Measurements from ENCODE around the gene C2orf42.
"Not testable (repeated sequence)": the region's sequence is repeated elsewhere in the genome, so short reads cannot be mapped to it uniquely, and the experiment has no call there.

C2orf42 gene

GRCh38 chr2:70190418-70191243, at the start of gene C2orf42:
TSS of gene C2orf42 (minus strand) at chr2:70191019. CDS start at chr2:70181985, 9,034 bp downstream.
- DNase-seq, result peak; percentile 95

GRCh38 chr2:70240599-70240998, 49.8 kb upstream of the C2orf42 start:
- DNase-seq, result no peak

- DNase-seq, result no peak
These were observed 43.1 kb upstream of the C2orf42 start for GRCh38 chr2:70233926-70234325.

GRCh38 chr2:70226781-70227180, 36.0 kb upstream of the C2orf42 start:
- DNase-seq, result no peak

GRCh38 chr2:70223305-70223704, 32.5 kb upstream of the C2orf42 start:
- not testable (repeated sequence) for DNase-seq

GRCh38 chr2:70214953-70215549, 24.2 kb upstream of the C2orf42 start:
- no peak for DNase-seq

- DNase-seq, result no peak
These were observed 23.5 kb upstream of the C2orf42 start for GRCh38 chr2:70214365-70214764.

- no peak for DNase-seq
These were observed 21.6 kb upstream of the C2orf42 start for GRCh38 chr2:70212298-70212932.

- no peak for DNase-seq
These were observed 20.8 kb upstream of the C2orf42 start for GRCh38 chr2:70211595-70211994.

GRCh38 chr2:70204452-70204851, 13.6 kb upstream of the C2orf42 start:
- DNase-seq, result no peak

GRCh38 chr2:70203086-70203485, 12.3 kb upstream of the C2orf42 start:
- DNase-seq, result no peak

GRCh38 chr2:70202236-70202806, 11.5 kb upstream of the C2orf42 start:
- no peak for DNase-seq

- no peak for DNase-seq
These were observed 11.0 kb upstream of the C2orf42 start for GRCh38 chr2:70201831-70202230.

- DNase-seq, result no peak
These were observed 10.5 kb upstream of the C2orf42 start for GRCh38 chr2:70201225-70201768.

- DNase-seq, result no peak
These were observed 8.6 kb upstream of the C2orf42 start for GRCh38 chr2:70199320-70199864.

- DNase-seq, result no peak
These were observed 1.7 kb upstream of the C2orf42 start for GRCh38 chr2:70192516-70192915.

- DNase-seq, result no peak
These were observed 471 bp upstream of the C2orf42 start for GRCh38 chr2:70191244-70191735.

- DNase-seq, result no peak
These were observed 2.4 kb downstream of the C2orf42 start for GRCh38 chr2:70188460-70188859.

- DNase-seq, result not testable (repeated sequence)
These were observed 3.6 kb downstream of the C2orf42 start for GRCh38 chr2:70187170-70187569.

GRCh38 chr2:70182689-70183088, 8.1 kb downstream of the C2orf42 start:
- DNase-seq, result no peak

GRCh38 chr2:70181363-70181956, 9.4 kb downstream of the C2orf42 start:
- no peak for DNase-seq

- DNase-seq, result no peak
These were observed 17.3 kb downstream of the C2orf42 start for GRCh38 chr2:70173520-70173919.
